Naive B cell (primary cell): ENCODE data around the gene ITPR2. TPM values are rescaled to one million over a fixed set of nuclear protein-coding genes. Genes with fewer than 3 reads are reported as not detected.

ENCODE experiments used
- ATAC-seq, 2 donors: fragments of 150-1000 bp; cut with Tn5 transposase; 2 replicates each; pipeline ENCODE4 v1.10.0; 2021; ENCODE audit warnings: low read depth in 2 of 2, mild to moderate bottlenecking in 2 of 2, moderate library complexity in 2 of 2
- DNase-seq: peaks from one replicate; pipeline ENCODE4 v3.0.0; 2022
- H3K27ac Mint-ChIP-seq, 6 donors: one replicate each; pipeline ENCODE4 v1.8.0; 2020 to 2022; ENCODE audit warnings: mild to moderate bottlenecking in 6 of 6, mixed read lengths in 6 of 6, moderate library complexity in 5 of 6, inconsistent platforms in 2 of 6
- H3K27me3 Mint-ChIP-seq, 3 donors: one replicate each; pipeline ENCODE4 v1.8.0; 2021 to 2022; ENCODE audit warnings: mixed read lengths in 3 of 3, mild to moderate bottlenecking in 1 of 3
- H3K36me3 Mint-ChIP-seq, 2 donors: one replicate each; pipeline ENCODE4 v1.8.0; 2020 to 2022; ENCODE audit warnings: mixed read lengths in 2 of 2, inconsistent platforms in 1 of 2, mild to moderate bottlenecking in 1 of 2
- H3K4me1 Mint-ChIP-seq, 3 donors: one replicate each; pipeline ENCODE4 v1.8.0; 2020 to 2022; ENCODE audit warnings: mixed read lengths in 3 of 3, inconsistent platforms in 1 of 3, mild to moderate bottlenecking in 1 of 3, moderate library complexity in 1 of 3
- H3K4me3 Mint-ChIP-seq, 8 donors: one replicate each; pipeline ENCODE4 v1.8.0; 2020 to 2022; ENCODE audit warnings: mild to moderate bottlenecking in 8 of 8, mixed read lengths in 8 of 8, moderate library complexity in 8 of 8, inconsistent platforms in 2 of 8
- H3K9me3 Mint-ChIP-seq, 7 donors: one replicate each; pipeline ENCODE4 v1.8.0; 2020 to 2022; ENCODE audit warnings: mixed read lengths in 7 of 7, mild to moderate bottlenecking in 5 of 7, inconsistent platforms in 2 of 7, moderate library complexity in 1 of 7
- polyA plus RNA-seq, 6 donors: library from polyadenylated mRNA; unstranded; fragments of 300-500 nt; fragmentation: Illumina TruSeq; gene quantifications; one replicate each; pipeline ENCODE4 v1.2.3, GENCODE V29; 2021; ENCODE audit warnings: low read depth in 6 of 6

The ITPR2 gene
- polyA plus RNA-seq, 6 donors from 2014 or later, result 6.7 to 23.6 (median 20.6) TPM

DNA sequence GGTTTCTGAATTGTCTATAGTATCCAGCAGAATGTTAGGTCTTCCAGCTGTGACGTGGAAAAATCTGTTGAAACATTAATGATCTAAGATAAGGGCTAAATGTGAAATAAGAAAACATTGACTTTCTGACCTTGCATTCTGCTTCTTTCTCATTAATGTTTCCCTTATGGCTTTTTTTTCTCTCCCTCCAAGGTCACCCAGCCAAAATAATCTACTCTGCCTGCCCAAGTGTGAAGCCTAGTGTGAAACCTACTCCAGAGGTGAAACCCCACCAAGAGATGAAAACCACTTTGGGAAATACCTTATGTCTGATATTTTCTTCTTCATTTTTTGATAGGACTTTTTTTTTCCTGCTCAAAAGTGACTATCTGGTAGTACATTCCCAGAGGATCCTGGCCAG is 529.6 kb downstream of the ITPR2 start:
- H3K27ac Mint-ChIP-seq, result no peak overlapping the region
- DNase-seq (no peak), ATAC-seq (no peak)
- H3K27me3 Mint-ChIP-seq, result no peaks in the 10 kb centered on the region
- H3K4me3 Mint-ChIP-seq, result no peak overlapping the region
- peaks cover 5 to 20% (median 13%) of the 10 kb centered on the region in 3 donors for H3K4me1 Mint-ChIP-seq
- H3K36me3 Mint-ChIP-seq, result no peaks in the 10 kb centered on the region
- no peaks in the 10 kb centered on the region for H3K9me3 Mint-ChIP-seq

DNA sequence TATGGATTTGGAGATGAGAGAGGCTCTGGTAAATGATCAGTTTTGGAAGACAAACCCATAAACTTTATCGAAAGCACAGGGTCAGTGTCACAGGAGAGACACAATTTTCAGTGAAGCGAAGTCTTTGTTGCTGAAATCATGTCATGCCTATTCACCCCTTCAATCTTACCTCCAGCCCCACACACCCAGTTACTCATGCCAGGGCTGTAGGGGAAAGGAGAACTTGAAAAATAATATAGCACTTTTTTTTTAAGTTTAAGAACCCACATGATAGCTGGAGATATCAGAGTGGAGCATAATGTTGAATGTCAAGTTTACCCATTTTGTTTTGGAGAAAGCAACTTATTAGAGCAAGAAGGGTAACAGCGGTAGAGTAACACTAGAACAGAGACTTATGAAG is 530.2 kb downstream of the ITPR2 start:
- no peaks in the 10 kb centered on the region for H3K27me3 Mint-ChIP-seq
- no peak overlapping the region for H3K4me3 Mint-ChIP-seq
- peaks cover 5 to 25% (median 13%) of the 10 kb centered on the region in 3 donors for H3K4me1 Mint-ChIP-seq
- DNase-seq, result no peak
- H3K9me3 Mint-ChIP-seq, result no peaks in the 10 kb centered on the region
- no peaks in the 10 kb centered on the region for H3K36me3 Mint-ChIP-seq
- ATAC-seq, result no peak
- H3K27ac Mint-ChIP-seq, result no peak overlapping the region

DNA sequence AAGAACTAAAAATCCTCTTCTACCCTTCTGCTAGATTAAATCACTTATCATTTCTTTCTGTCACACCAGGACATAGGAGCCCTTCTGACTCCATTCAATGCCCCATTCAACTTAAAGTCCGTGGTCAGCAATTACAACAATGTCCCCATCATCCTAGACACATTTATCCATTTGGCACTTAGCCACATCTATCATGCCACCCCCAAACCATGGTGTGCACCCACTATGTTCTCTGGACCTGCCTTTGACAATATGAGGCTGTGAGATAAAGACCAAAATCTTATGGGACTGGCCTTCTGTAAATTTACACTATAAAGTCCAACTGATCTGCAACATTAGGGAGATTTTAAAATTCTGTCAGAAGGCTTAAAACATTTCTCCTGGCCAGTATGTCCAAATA is 533.2 kb downstream of the ITPR2 start:
- Mint-ChIP-seq H3K27ac (peak overlapping the region in 3 of 6 donors; percentile 7 to 58 (median 39)), H3K9me3 (no peaks in the 10 kb centered on the region), H3K4me1 (peaks cover 5 to 25% (median 13%) of the 10 kb centered on the region in 3 donors), H3K36me3 (no peaks in the 10 kb centered on the region), H3K27me3 (no peaks in the 10 kb centered on the region), H3K4me3 (peak overlapping the region in 5 of 8 donors; percentile 2 to 75 (median 20))
- no peak for DNase-seq
- no peak for ATAC-seq

DNA sequence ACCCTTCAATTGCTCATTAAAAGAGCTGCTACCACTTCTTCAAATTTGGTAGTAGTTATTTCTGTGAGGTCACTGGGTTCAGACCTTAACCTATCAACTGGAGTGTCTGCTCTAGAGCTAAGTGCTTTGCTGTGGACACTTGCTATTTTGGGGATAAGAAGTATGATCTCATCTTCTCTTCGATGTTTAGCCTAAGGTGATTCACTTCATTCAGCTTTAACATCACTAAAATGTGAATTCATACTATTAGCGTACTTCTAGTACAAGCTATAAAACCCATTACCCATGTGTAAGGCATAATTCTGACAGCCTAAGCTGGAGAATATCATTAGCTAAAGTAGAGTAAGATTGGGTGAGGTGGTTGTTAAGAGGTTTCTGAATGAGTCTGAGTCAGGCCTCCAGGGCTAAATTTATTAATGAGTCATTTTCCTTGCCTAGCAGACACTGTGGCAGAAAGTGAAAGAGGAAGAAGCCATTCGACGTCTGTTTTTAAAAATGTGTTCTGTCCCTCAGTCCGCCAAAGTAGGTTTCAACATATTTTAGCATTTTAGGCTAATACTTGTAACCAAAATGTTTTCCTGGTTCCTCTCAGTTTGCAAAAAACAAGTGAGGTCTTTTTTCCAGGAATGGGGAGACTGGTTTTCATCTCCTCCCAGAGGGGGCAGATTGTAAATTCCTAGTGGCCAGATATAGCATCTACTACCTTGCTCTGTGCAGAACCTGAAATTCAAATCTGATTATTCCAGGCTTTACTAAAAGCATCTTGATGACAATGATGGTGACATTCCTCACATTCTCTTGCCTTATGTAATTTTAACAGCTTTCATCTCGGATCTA is 534.0 kb downstream of the ITPR2 start:
- peak overlapping the region in 2 of 6 donors; percentile 13 to 39 for H3K27ac Mint-ChIP-seq
- H3K9me3 Mint-ChIP-seq, result no peaks in the 10 kb centered on the region
- peaks cover 5 to 25% (median 13%) of the 10 kb centered on the region in 3 donors for H3K4me1 Mint-ChIP-seq
- H3K27me3 Mint-ChIP-seq, result no peaks in the 10 kb centered on the region
- H3K4me3 Mint-ChIP-seq, result peak overlapping the region; percentile 20 to 75 (median 56)
- no peaks in the 10 kb centered on the region for H3K36me3 Mint-ChIP-seq
- DNase-seq (peak; percentile 54), ATAC-seq (peak; percentile 97 to 98)

DNA sequence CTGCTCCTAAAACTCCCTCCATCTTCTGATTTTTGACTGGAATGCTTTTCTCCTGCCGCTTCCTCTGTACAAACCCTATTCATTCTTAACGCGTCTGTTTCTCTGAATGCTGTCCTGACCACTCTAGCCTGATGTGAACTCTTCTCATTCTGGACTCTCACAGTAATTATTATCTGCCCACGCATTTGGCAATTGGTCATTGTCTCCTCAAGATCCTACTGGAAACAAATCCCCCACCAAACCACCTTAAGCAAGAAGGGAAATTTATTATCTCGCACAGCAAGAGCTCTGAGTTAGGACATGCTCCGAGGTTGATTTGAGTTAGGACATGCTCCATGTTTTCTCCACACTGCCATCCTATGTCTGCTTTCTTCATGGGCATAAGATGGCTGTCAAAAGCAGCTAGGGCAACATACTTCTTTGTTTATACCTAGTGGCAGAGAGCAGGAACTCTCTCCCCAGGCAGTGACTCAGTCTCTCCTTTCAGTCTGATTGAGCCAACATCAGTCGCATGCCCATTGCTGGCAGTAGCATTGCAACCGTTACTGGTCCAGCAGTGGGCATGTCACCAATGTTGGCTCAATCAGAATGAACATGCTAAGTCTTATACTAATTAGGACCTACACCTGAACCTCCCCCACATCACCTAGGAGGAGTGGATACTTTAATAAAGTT is 535.5 kb downstream of the ITPR2 start:
- Mint-ChIP-seq H3K27ac (no peak overlapping the region), H3K4me1 (peaks cover 5 to 25% (median 13%) of the 10 kb centered on the region in 3 donors)
- DNase-seq, result no peak

DNA sequence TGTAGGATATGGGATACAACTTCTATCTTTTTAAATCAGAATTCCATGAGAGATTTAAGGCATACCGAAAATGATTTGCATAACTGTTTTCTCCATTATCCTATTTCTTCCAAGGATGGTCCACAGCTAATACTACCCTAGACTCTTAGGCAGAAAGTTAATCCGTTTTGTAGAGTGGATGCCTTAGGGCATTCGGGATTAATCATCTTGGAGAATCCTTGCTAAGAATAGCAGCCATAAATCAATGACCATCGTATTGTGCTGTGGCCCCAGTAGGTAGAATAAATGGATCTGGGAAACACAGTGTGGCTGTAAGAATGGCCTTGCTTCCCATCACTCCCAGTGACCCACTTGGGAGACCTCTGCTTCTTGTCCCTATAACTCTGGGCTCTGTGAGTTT is 538.0 kb downstream of the ITPR2 start:
- Mint-ChIP-seq H3K36me3 (no peaks in the 10 kb centered on the region), H3K4me3 (no peak overlapping the region), H3K9me3 (no peaks in the 10 kb centered on the region), H3K27me3 (no peaks in the 10 kb centered on the region), H3K4me1 (peaks cover 5 to 20% (median 19%) of the 10 kb centered on the region in 3 donors), H3K27ac (no peak overlapping the region)
- DNase-seq, result no peak
- ATAC-seq, result no peak

More for the DNA sequence above, 535.5 kb downstream of the ITPR2 start:
- ATAC-seq, result no peak
- Mint-ChIP-seq H3K36me3 (no peaks in the 10 kb centered on the region), H3K27me3 (no peaks in the 10 kb centered on the region), H3K4me3 (no peak overlapping the region), H3K9me3 (no peaks in the 10 kb centered on the region)

DNA sequence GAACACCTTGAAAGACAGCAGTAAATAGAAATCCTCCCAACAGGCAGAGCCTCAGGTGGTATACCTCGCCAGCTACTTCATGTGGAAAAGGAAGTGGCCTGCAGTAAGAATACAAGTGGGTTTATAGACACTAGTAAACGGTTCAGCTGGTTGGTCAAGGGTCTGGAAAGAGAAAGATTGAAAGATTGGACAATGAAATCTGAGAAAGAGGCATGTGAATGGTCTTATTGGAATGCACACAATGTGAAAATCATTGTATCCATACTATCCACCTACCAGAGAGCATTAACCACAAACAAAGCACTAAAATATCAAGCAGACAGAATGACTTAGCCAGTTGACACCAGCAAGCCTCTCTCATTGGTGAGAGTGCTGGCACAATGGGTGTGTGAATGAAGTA is 539.4 kb downstream of the ITPR2 start:
- Mint-ChIP-seq H3K4me3 (no peak overlapping the region), H3K27me3 (no peaks in the 10 kb centered on the region), H3K36me3 (no peaks in the 10 kb centered on the region), H3K9me3 (no peaks in the 10 kb centered on the region), H3K27ac (no peak overlapping the region), H3K4me1 (peaks cover 0 to 7% (median 5%) of the 10 kb centered on the region in 3 donors)
- DNase-seq, result no peak
- ATAC-seq, result no peak

DNA sequence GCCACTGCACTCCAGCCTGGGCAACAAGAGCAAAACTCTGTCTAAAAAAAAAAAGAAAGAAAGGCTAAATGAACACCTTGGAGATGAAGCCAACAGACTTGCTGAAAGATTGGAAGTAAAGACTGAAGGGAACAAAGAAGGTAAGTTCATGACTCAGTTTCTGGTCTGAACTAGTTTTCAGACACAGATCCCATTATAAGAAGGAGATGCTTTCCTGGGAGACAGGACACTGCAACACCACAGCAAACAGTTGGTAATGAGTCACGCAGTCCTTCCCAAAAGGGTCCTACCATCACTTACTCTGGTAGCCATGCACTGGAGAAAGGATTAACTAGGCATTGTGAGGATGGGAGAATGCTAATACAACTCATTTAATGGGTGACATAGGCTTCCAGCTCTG is 540.4 kb downstream of the ITPR2 start:
- DNase-seq (no peak), ATAC-seq (no peak)
- no peaks in the 10 kb centered on the region for H3K9me3 Mint-ChIP-seq
- H3K4me3 Mint-ChIP-seq, result no peak overlapping the region
- no peak overlapping the region for H3K27ac Mint-ChIP-seq
- no peaks in the 10 kb centered on the region for H3K36me3 Mint-ChIP-seq
- H3K4me1 Mint-ChIP-seq, result peaks cover 0 to 5% (median 0%) of the 10 kb centered on the region in 3 donors
- H3K27me3 Mint-ChIP-seq, result no peaks in the 10 kb centered on the region

DNA sequence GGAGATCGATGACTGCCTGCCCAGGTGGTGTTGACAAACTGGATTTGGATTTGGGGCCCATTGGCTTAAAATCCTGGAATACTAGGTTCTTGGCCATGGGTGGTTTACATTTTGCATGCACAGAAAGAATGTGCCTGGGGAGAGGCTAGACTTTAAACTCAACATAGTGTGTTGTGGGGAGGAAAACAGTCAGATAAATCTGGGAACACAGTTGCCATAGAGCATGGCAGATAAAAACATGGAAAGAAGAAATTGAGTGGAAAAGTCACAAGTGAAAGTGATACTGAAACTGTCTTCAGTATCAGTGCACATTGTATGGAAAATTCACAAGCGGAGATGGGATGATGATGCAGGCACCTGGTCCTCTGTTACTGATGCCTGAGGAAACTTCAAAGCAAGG is 542.4 kb downstream of the ITPR2 start:
- H3K4me1 Mint-ChIP-seq, result peaks cover 0 to 7% (median 5%) of the 10 kb centered on the region in 3 donors
- H3K27ac Mint-ChIP-seq, result no peak overlapping the region
- H3K9me3 Mint-ChIP-seq, result no peaks in the 10 kb centered on the region
- no peak for ATAC-seq
- no peaks in the 10 kb centered on the region for H3K36me3 Mint-ChIP-seq
- no peak for DNase-seq
- no peaks in the 10 kb centered on the region for H3K27me3 Mint-ChIP-seq
- H3K4me3 Mint-ChIP-seq, result no peak overlapping the region

DNA sequence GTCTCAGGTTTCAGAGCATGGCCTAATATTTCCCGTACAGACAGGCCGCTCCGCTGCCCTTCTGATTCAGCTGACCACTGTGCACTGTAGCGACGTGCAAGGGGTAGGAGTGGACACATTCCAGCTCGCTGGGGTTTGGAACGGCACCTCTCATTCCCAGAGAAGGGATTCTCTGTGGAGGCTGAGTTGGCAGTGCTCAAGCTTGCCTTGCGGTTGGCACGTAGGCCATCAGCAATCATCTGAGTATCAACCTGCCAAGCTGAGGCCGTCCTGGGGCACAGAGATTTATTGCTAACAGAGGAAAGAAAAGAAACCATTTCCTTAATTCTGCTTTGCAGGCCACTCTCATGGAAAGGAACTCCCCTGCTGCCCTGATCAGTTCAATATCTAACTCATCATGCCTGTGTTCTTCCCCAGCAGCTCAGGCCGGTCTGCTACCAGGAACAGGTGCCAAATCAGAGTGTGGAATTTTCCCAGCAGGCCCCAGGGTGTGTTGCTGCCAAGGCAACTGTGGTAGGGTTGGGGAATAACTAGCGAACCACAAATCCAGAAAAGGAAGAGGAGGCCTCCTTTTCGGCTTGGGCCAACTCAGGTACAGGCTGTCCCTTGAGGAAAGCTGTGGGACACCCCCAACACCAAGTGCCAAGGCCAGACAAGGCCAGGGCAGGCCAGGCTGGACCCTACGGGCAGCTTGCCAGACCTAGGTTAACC is 545.2 kb downstream of the ITPR2 start:
- DNase-seq (no peak), ATAC-seq (no peak)
- peaks cover 0 to 7% (median 5%) of the 10 kb centered on the region in 3 donors for H3K4me1 Mint-ChIP-seq
- H3K27ac Mint-ChIP-seq, result peak overlapping the region in 1 of 6 donors; percentile 60
- no peak overlapping the region for H3K4me3 Mint-ChIP-seq
- no peaks in the 10 kb centered on the region for H3K27me3 Mint-ChIP-seq
- H3K36me3 Mint-ChIP-seq, result no peaks in the 10 kb centered on the region
- H3K9me3 Mint-ChIP-seq, result no peaks in the 10 kb centered on the region

Other genes starting within 250 kb of the ITPR2 start
- gene INTS13, start 104.8 kb upstream of the ITPR2 start, polyA plus RNA-seq, result 10 to 100 TPM in 4 of 6 donors, 1 to 10 TPM in 2; 5.0 to 23.3 (median 14.7) TPM
- 10 to 100 TPM; 54.2 to 68.4 (median 59.5) TPM for gene FGFR1OP2, start 105.3 kb upstream of the ITPR2 start, polyA plus RNA-seq
- 10 to 100 TPM; 41.7 to 94.0 (median 56.9) TPM for gene TM7SF3, start 181.2 kb upstream of the ITPR2 start, polyA plus RNA-seq
- 10 to 100 TPM; 14.6 to 30.2 (median 25.2) TPM for gene MED21, start 189.4 kb upstream of the ITPR2 start, polyA plus RNA-seq
- not detected for gene C12orf71, start 249.4 kb upstream of the ITPR2 start, polyA plus RNA-seq